Activated CD8-positive, alpha-beta memory T cell treated with anti-CD3 and anti-CD28 coated beads, Interleukin-2, amount 50 U/mL, for 4 hours (primary cell): Measurements from ENCODE around the gene FNDC3A.
"Not testable (repeated sequence)": the region's sequence is repeated elsewhere in the genome, so short reads cannot be mapped to it uniquely, and the experiment has no call there.

Experiments used
- DNase-seq: peaks from one replicate; pipeline ENCODE4 v3.0.0-alpha.2; 2020

FNDC3A gene

DNA sequence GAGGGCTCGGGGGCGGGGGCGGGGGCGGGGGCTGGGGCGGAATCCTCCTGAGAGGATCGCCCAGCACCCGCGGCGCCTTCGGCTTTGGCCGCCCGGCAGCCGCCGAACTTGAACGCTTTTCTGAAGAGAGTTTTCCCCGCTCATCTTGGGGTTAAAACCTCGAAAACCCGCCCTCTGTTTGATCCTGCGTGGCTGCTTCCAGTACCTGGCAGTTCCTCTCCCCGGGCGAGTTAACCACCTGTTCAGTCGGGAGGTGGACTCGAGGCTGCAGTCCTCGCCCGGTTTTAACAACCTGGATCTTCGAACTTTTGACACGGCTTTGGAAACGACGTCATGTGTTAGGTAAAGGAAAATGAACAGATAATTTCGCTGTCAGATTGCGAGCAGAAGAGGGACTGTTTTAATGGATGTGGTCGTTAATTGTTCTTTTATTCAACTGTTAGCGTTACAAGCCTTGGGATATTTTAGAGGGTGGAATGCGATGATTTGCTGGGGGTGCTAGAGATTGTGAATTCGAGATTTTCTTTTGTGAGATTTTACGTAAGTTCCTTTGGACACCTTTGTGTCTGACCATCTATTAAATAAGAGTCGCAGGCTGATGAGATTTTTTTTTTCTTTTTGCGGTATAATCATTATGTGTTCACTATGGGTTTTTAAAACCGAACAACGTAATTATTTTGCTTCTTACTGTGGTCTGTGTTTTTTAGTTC lies 1.0 kb downstream of the FNDC3A start:
- no peak for DNase-seq

DNA sequence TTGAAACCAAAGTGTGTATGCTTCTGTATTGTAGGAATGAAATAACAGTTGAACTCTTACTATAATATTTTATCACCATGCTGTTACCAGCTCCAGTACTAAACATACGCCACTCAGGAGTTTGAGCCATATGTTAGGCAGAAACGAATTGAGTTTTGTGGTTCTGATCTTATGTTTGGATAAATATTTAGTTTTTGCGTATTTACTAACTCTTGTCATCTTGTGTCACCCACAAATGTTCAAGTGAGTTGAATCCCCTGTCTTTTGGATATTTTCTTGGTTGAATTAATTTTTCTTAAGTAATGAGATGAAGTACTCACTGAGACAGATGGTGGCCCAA lies 1.5 kb downstream of the FNDC3A start:
- no peak for DNase-seq

DNA sequence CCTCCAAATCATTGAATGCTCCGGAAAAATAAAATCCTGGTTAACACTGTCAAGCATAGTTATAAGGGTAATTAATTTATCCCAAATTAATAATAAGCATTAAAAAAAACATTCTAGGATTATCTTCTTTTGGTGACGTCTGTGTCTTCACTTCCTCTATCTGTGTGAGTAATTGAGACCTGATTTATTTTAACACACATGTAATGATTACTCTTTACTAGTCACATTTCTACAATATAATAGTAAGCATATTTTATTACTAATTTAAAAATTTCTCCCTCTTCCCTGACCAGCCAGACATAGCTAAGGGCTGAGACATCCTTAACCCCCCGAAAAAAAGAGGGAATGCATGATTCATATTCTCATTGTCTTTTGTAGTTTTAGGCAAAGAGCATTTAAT lies 2.3 kb downstream of the FNDC3A start:
- DNase-seq, result no peak

DNA sequence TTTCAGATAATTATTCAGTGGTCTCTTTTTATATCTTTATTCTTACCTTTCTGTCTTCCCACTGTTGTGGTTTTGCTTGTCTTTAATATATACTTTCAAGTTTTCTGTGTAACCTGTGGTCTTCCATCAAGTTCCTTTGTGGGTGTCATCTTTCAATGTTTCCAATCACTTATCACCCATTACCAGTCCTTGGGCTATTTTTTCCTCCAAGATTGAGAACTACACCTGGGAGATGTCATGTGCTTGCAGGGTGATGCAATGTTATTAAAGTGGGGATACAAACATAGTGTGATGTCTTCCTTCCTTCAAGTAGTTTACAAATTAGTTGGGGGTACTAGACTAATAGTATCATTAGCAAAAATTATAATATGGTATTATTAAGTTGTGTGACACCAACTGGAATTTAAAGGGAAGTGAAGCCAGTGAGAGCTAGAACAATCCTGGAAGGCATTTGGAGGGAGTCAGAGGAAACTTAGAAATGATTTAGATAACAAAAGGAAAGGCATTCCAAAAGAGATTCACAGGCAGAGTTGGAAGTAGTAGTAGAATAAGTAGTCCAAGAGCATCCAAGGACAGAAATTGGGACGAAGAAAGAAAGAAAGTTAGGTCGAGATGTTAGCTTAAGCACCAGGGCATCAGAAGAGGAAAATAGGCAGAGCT lies 3.4 kb downstream of the FNDC3A start:
- DNase-seq, result no peak

DNA sequence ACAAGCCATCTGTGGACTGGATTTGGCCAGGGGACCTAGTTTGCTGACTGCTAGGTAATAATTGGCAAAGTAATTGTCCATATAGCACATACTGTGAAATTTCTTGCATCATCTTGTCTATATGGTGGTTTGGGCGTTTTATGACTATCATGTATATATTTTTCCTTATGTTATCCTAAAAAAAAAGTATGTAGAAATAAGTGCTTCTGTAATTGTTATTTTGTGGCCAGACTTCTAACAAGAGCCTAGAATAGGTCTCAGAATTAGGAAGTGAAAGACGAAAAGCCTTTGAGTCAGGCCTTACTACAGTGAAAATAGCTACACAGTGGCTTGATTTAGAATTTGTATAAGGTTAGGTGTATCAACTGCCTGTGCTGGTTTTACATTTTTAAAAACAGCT lies 4.2 kb downstream of the FNDC3A start:
- DNase-seq, result no peak

DNA sequence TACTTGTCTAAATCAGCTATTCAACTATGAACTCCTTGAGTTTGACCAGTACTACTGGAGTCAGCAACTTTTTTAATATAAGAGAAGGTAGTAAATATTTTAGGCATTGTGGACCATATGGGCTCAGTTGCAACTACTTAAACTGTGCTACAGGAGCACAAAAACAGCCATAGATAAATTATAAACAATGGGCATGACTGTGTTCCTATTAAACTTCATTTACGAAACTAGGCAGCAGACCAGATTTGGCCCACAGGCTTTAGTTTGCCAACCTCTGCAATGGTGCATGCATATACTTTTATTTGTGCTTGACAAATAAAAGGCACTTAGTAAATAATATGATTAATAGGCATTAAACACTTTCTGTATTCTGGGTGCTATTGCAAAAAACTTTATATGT lies 7.6 kb downstream of the FNDC3A start:
- DNase-seq, result no peak

DNA sequence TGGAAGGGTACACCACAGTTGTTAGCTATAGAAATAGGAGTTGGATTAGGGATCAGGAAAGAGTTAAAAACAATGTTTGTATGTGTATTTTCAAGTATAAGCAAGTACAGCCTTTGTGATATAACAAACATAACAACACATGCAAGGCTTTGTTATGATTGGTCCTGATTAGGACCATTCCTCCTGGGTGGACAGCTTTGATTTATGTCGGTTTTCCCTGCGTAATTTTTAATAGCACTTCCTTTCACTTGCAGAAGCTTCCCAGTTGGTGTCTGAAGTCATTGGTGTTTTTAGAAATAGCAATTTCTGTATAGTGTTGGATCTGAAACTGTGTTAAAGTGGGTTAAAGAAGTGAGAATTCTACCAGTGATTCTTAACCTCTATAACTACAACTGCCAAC lies 10.0 kb downstream of the FNDC3A start:
- no peak for DNase-seq

DNA sequence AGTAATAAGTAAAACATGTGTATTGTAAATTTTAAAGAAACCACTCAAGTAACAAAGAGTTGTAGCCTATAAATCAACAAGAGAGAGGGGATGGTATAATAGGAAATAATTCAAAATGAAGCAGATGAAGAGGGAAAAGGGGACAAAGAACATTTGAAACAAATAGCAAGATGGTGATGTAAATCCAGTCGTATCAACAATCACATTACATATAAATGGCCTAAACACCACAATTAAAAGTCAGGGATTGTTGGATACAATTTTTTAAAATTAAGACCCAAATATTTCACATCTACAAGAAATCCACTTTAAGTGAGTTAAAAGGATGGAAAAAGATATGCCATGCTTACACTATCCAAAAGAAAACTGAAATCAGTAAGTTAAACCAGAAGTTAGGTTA lies 15.2 kb downstream of the FNDC3A start:
- DNase-seq, result no peak

DNA sequence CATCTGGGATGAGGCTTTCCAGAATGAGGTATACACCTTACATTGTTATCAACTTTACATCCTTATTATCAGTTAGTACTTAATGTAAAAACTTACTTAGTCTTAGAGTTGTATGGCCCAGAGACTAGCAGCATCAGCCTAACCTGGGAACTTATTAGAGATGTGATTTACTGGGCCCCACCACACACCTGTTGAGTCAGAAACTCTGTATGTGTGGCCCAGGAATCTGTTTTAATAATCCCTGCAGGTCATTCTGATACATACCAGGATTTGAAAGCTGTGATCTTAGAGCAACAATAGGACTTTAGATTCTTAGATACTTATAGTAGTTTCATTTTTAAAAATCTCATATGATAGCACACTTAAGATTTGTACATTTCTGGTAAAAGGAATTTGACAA lies 17.4 kb downstream of the FNDC3A start:
- DNase-seq, result no peak

DNA sequence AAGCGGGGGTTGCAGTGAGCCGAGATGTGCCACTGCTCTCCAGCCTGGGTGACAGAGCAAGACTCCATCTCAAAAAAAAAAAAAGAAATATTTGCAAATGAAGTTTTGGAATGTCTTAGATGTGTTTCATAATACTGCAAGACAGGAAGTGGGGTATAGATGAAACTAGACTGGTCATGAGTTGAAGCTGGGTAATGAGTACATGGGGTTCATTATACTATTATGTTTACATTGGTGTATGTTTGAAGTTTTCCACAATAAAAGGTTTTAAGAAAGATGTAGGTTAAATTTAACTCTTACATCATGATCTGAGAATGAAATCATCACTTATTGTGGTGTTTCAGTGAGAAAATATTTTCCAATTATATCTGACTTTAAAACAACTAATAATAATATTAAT lies 19.0 kb downstream of the FNDC3A start:
- DNase-seq, result no peak

DNA sequence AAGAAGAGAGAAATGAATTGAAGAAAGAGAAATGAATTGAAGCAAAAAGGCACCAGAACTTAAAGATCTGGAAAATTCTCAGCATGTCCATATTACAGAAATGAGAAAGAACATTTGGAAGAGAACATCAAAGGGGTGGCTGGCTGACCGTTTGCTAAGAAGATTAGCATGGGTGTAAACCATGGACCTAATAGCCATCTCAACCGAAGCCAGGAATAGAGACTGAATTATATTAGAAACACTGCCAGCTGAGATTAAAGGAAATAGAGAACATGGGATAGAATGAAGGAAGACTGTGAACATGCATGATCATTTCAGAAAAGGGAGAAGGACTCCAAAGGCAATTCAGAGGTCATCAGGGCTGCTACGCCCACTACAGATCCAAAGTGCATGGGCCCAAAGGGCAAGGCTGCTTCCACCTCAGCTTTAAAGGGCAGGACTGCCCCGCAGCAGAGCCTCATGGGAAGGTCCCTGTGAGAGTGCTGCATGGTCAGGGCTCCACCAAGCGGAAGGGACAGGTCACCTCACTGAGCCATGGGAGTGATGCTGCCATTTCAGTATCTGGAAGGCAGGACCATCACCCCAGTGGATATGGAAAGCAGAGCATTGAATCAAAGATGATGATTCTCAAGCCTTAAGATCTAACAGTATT lies 23.1 kb downstream of the FNDC3A start:
- no peak for DNase-seq

DNA sequence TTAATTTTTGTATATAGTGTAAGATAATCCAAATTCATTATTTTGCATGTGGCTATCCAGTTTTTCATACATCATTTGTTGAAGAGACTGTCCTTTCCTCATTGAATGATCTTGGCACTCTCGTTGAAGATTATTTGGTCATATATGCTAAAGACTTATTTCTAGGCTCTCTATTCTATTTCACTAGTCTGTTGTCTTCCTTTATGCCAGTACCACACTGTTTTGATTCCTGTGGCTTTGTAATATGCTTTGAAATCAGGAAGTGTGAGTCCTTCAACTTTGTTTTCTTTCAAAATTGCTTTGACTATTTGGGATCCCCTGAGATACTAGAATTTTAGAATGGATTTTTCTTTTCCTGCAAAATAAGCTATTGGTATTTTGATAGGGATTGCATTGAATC lies 24.5 kb downstream of the FNDC3A start:
- DNase-seq, result no peak

DNA sequence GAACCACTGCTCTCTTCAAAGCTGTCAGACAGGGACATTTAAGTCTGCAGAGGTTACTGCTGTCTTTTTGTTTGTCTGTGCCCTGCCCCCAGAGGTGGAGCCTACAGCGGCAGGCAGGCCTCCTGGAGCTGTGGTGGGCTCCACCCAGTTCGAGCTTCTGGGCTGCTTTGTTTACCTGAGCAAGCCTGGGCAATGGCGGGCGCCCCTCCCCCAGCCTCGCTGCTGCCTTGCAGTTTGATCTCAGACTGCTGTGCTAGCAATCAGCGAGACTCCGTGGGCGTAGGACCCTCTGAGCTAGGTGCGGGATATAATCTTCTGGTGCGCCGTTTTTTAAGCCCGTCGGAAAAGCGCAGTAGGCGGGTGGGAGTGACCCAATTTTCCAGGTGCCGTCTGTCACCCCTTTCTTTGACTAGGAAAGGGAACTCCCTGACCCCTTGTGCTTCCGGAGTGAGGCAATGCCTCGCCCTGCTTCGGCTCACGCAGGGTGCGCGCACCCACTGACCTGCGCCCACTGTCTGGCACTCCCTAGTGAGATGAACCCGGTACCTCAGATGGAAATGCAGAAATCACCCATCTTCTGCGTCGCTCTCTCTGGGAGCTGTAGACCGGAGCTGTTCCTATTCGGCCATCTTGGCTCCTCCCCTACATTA lies 43.4 kb downstream of the FNDC3A start:
- DNase-seq, result not testable (repeated sequence)

DNA sequence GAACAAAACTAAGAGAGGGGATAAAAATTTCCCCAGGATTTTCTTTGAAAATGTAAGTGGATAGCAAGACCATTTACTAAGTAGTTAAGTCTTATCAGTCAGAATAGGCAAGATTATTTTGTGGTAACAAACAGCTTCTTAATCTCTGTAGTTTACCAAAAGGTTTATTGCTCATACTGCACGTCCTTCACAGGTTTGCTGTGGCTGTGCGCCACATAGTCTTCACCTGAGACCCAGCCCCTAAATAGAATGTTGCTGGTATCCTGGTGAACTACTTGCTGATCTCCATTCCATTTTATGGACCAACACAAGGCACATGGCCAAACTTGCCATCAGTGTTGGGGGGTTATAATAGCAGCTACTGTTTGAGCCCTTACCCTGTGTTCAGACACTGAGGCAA lies 44.6 kb downstream of the FNDC3A start:
- DNase-seq, result no peak

DNA sequence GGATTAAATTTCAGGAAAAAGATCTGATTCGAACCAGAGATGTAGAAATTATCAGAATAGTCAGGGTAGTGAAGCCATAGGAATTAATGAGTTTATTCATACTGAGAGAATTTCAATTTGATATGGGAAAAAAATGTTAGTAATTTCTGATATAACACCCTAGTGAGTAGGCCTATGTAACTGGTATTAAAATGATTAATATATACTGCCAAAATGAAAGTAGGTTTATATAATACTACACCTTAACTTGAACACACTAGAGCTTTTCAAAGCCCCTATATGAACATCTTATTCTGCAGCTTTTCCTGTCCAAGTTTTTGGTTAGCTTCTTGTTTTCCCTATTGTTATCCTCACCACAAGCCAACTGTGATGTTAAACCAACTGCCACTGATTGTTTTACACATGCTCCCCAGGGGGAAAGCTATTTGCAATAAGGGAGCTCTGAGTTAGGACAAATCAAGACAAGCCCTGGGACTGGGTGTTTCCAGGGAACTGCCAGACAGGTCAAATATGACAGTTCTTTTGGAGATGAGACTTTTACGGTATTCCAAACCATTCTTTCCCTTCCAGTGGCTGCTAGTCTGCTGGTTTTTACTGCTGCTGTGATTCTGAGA lies 45.3 kb downstream of the FNDC3A start:
- DNase-seq, result no peak

DNA sequence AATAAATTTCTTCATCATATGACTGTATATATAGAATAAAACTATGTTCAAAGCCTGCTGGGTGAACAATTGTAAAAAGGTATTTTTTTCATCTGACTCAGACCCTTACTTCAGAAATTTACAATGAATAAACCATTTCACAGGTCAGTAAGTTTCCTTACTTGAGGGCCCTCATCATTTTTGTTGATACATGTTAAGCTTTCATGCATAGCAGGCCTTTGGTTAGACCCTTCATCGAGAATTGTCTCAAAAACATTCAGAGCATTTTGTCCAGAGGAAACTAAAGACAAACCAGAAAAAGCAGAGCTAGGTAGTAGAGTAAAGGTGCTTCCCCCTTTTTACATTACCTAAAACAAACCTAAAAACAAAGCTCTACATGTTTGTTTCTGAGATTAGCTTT lies 46.2 kb downstream of the FNDC3A start:
- DNase-seq, result no peak

DNA sequence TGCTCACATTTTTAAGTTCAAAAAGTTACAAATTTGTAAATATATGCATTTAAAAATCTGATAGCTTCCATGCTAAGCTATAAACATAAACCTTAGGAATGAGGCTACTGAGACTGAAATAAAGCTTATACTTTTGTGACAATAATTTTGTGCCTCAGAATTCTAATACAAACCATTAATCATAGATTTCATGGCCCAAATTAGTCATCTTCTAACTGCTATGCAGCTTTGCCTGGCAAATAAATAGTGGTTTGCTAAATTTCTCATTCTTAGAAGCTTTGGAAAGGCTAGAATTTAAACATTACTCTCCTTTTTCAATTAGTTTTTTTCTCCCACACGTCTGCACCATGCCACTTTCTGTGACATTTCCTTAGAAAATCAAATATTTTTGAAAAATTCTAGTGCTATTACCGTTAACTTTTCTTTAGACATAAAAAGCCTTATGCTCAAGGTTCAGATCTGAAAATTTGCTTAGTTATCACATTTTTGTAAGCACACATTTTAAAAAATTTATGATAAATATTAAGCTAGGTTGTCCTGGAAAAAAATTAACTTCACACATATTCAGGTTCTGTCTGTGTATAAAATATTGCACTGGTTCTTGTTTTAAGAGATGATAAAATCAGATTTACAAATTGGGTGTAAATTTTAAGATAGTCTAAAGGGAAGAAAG lies 46.9 kb downstream of the FNDC3A start:
- DNase-seq, result no peak

DNA sequence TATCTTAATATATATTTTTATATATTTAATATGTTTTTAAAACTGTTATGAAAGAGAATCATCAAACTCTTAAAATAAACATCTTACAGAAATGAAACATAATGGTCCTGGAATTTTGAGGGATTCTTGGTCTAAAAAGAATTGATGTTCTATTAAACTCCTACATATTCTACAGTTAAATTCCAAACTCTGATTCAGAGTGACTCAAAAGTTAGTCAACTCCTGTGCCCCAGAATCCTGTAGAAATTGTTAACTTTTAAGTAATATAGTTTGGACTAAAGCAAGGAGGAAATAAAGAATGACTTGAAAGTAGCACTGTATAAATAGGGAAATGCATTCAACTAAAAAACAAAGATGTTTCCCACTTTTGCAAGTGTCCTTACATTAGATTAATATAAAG lies 47.7 kb downstream of the FNDC3A start:
- DNase-seq, result no peak

DNA sequence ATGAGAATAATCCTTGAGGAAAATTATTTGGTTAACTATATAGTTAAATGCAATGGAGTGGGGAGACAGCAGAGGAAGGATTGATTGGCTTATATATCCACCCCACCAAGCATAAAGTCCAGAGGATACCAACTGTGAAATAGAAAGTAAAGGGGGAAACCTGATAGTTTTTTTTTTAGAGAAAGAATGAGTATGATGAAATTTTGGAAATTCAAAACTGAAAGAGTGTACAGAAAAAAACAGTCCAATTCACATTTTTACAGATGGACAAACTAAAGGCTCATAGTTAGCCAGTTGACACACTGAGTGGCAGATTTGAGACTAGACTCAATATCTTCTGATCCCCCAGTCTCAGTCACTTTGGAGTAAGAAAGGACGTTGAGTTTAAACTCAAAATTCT lies 51.1 kb downstream of the FNDC3A start:
- no peak for DNase-seq

DNA sequence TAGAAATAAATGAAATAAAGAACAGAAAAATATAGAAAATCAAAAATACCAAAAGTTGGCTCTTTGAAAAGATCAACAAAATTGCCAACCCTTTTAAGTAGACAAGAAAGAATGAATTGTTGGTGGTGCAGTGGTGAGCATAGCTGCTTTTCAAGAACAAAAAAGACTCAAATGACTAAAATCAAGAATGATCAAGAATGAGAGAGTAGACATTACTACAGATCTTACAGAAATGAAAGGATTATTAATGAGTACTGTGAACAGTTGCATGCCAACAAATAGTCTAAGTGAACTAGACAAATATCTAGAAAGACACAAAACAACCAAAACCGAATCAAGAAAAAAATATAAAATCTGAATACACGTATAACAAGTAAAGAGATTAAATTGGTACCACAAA lies 53.9 kb downstream of the FNDC3A start:
- no peak for DNase-seq

DNA sequence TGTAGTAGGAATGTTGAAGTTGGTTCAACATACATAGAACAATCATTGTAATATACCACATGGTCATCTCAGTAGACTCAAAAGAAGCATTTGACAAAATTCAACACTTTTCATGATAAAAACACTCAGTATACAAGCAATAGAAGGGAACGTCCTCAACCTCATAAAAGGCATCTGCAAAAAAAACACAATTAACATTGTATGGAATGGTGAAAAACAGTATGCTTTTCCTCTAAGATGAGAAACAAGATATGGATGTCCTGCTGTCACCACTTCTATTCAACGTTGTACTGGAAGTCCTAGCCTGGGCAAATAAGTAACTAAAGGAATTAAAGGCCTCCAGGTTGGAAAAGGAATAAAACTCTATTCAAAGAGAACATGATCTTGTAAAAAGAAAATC lies 54.5 kb downstream of the FNDC3A start:
- DNase-seq, result no peak

DNA sequence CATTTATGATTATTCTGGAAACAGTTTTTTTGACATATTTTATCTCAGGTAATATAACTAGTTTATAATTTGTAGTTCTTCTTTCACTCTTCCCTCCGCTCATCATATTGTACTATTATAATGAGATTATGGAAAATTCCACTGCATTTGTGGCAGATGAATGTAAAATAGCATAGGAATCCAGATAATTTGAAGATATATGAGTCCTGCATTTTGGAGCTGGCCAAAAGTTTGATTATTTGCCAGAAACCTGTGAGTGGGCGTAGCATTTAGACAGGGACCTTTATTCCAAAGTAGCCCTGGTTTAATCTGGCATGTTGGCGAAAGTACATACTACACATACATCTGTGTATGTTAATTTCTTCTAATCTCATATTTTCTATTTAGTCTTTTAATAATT lies 65.2 kb downstream of the FNDC3A start:
- no peak for DNase-seq

DNA sequence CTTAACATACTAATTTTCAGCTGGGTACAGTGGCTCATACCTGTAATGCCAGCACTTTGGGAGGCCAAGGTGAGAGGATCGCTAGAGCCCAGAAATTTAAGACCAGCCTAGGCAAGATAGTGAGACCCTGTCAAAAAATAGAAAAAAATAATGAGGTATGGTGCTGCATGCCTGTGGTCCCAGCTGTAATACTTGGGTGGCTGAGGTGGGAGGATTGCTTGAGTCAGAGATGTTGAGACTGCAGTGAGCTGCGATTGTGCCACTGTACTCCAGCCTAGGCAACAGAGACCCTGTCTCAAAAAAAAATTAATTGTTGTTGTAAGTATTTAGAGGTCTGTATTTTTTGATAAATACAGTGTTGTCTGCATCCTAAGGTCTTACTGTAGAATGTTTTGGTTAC lies 66.8 kb downstream of the FNDC3A start:
- no peak for DNase-seq
